ENCODE measurements around the gene RNASET2.
"Not testable (repeated sequence)": the region's sequence is repeated elsewhere in the genome, so short reads cannot be mapped to it uniquely, and the experiment has no call there.

The RNASET2 gene

DNA sequence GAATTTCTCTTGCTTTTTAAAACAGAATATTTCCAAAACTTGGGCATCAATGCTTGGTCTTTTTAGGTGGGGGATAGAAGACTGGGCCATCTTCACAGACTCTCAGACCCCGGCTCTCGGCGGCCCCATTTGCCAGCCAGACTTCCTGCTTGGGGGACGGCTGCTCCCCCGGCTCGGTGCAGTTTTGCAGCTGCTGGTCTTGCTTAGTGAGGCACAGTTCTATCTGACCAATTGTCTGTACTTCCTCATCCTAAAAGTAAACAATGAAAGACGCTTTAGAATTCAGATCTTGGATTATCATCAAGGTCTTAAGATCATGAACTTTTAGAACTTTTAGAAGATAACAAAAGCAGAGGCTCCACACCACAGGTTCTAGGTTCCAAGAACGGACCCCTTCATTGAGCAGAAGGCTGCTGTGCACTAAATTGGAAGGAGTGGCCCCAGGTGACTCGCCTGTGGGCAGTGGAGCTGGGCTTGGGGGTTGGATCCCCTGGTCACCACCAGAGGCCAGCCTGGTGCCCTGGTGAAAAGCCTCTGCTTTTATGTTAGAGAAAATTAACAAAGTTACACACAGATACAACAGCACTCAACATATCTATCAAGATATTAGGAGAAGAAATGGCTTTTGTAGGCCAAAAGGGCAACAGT is 26.7 kb downstream of the RNASET2 start:
- in situ Hi-C loops (cut with MboI; ENCODE audit: low sequenced_read_pairs), result no loop called here

DNA sequence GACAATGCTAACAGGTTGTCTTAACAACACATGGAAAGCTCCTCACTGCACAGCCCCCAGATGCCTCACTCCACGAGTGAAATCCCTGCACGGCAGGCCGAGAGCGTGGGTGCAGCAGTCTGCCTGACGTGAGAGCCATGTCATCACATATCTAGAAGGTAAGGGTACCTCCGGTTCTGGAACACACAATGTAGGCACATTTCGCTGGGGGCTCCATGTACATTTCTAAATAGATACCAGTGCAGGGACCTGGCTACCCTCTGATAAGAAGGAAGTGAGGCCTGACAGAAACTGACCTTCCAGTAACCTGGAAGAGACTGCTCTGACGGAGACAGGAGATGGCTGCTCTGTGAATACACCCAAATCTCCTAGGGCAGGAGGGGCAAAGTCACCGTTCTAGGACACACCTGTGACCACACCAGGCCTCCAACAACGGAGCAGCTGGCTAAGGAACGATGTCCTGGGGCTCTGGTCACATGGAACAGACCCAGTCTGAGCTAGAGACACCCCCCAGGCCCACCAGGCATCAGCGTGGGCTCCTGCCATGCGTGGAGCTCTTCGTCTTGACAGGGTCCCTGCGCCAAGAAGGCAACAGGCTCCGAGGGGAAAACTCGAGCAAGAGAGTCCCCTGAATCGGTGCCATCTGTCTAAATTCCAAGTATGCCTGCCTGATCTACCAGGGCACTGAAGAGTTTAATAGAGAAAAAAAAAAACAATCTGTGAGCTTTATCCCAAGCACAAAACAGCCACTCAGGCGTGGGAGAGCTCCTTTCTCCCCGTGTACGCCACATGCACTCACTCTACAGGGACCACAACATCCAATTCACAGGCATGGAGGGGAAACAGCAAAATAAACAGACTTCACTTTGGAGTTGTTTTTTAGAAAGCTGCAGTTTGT is 27.5 kb downstream of the RNASET2 start:
- in situ Hi-C loops (cut with MboI; ENCODE audit: low sequenced_read_pairs), result no loop called here

DNA sequence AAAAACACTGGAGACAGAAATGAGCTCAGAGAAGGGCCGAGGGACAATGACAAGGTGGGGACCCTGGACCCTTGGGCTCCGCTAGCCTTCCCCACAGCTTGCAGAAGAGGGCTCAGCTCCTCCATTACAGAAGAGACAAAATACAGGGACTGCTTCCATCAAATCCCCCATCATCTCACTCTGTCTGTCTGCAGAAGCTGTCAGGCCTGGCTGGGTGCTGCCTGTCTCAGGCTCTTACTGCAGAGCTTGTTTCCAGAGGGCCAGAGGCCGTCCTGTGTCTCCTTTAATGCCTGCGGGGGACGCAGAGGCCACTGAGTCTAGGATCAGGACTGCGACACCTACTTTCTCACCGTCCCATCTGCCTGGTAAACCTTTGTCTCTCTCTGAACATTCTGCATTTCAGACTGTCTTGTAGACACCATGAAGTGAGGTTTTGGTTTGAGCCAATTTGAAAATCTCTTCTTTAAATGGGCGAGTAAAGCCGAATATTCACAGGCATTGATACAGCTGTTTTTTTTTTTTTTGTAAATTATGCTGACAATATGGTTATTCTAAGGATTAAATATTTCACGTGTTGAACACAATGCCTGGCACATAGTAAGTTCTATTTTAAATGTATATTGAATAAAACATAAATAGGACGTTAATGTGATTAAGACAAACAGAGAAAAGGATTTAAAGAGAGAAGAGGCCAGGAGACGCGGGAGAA is 28.3 kb downstream of the RNASET2 start:
- in situ Hi-C loops (cut with MboI; ENCODE audit: low sequenced_read_pairs), result no loop called here

DNA sequence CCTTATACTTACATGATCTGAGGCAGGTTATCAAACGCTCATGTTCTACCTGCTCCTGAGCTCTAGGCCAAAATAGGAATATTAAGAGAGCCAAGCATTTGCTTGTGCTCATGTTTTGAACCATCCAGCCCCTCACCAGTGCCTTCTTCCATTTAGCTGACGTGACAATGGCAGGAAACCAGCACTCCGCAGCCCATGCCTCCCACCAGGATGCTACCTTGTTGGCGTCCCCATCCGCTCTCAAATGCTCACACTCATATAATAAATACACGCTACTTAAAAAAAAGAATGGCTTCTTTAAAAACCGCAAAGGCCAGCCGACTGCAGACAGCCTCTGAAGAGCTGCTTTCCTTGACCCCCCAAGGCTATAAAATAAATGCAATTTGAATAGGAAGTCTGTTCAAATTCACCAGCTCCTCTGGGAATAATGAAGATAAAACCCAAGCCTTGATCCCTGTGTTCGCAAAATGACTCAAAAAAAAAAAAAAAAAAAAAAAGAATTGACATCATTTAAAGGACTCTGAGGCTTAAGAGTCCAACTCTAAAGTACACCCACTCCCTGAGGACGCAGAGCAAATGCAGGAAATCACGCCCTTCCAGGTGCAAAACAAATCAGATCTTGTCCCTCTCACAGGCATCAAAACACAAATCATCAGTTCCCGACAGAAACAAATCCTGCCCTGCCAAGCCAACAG is 29.0 kb downstream of the RNASET2 start:
- in situ Hi-C loops (cut with MboI; ENCODE audit: low sequenced_read_pairs), result no loop called here

DNA sequence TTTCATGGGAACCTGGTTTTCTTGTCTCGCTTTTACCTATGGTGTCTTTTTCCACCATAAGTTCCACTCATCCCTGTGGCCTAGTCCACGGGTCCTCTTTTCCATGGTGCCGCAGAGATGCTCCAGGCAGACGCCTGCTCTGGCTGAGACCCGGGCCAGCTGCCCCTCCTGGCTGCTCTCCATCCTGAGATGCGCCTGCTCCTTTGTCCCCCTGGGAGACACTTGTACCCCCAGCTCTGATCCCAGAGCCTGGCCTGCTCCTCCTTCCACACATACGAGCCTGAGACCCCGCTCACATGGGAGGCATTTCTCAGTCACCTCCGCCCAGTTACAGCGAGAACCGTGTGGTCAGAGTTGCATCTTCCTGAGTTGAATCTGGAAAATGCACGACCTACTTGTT is 29.6 kb downstream of the RNASET2 start:
- in situ Hi-C loops (cut with MboI; ENCODE audit: low sequenced_read_pairs), result no loop called here

DNA sequence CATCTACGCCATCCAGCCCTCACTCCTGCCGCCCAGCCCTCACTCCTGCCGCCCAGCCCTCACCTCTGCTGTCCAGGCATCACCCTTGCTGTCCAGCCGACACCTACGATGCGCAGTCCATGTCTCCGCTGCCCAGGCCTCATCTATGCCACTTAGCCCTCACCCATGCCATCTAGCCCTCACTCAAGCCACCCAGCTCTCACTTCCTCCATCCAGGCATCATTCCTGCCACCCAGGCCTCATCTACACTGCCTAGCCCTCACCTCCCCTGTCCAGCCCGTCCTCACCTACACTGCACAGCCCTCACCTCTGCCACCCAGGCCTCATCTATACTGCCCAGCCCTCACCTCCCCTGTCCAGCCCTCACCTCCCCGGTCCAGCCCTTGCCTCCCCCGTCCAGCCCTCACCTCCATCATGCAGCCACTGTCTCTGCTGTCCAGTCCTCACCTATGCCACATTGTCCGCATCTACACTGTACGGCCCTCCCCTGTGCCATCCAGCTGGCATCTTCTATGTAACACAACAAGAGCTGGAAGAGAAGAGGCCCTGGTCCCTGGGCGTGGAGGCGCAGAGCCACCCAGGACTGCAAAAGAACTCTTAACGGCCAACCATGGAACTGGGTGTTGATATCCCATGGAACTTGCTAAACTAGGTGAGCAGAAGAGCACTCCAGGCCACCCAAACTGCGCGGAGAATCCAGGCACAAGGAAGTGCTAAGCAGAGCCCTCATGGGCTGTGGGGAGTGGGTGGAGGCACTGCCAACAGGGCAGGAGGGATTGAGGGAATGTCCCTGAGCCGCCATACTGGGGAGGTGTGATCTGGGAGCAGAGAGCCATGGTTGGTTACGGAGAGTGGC is 31.0 kb downstream of the RNASET2 start:
- in situ Hi-C loops (cut with MboI; ENCODE audit: low sequenced_read_pairs), result no loop called here

DNA sequence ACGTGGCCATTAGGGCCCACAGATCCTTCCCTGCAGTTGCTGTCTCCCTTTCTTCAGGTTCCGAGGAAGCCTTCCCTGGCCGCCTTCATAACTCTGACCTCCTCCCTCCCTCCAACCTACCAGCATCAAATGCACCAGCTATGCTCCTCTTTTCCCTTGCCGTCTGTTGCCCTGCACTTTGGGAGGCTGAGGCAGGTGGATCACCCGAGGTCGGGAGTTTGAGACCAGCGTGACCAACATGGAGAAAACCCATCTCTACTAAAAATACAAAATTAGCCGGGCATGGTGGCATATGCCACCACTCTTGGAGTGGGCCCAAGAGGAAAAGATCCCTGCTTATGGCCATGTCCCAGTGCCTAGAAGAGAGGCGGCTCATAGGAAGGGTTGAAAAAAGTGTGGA is 31.8 kb downstream of the RNASET2 start:
- in situ Hi-C loops (cut with MboI; ENCODE audit: low sequenced_read_pairs), result no loop called here

DNA sequence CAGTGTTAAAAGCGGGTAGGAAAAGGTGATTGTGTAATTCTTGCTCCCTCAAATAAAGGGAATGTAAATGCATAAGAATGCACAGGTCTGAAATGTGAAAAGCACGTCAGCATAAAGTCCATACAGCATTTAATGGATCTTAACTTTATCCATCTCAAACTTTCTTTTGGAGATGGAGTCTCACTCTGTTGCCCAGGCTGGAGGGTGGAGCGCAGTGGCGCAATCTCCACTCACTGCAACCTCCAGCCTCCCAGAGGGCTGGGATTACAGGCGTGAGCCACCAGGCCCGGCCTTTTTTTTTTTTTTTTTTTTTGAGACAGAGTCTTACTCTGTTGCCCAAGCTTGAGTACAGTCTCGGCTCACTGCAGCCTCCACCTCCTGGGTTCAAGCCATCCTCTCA is 33.4 kb downstream of the RNASET2 start:
- in situ Hi-C loops (cut with MboI; ENCODE audit: low sequenced_read_pairs), result no loop called here

DNA sequence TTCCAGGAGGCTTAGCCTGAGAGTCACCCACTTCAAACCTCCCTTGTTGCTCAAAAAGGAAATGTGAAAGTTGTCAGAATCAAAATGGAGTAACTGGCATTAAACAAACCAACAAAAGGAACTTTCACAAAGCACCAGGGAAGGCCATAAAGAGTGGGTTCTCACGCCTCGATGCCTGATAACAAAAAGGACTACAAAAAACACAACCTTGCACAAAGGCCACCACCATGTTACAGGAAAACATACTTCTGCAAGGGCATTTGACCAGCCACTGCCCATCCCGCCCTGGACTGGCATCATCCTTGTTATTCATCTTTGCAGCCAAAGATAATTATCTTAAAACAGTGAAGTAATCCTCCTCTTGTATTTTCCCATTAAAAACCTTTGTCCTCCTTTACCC is 34.8 kb downstream of the RNASET2 start:
- in situ Hi-C loops (cut with MboI; ENCODE audit: low sequenced_read_pairs), result no loop called here

DNA sequence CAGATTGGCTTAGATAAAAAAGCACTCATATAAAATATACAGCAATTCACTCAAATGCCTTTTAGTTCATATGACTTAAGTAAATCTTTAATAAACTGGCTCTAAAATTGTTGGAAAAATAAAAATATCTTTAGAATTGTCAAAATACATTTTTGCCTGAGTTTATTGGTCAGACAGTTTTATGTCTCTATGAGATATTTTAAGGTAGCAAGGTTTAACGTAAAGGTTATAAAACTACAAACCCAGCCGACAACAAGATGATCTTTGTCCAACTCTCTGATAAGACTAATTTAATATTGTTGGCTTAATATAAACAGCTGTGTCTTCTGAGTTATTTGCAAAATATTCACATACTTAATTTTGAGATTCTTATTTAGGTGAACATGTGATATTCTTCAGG is 39.5 kb downstream of the RNASET2 start:
- in situ Hi-C loops (cut with MboI; ENCODE audit: low sequenced_read_pairs), result no loop called here

DNA sequence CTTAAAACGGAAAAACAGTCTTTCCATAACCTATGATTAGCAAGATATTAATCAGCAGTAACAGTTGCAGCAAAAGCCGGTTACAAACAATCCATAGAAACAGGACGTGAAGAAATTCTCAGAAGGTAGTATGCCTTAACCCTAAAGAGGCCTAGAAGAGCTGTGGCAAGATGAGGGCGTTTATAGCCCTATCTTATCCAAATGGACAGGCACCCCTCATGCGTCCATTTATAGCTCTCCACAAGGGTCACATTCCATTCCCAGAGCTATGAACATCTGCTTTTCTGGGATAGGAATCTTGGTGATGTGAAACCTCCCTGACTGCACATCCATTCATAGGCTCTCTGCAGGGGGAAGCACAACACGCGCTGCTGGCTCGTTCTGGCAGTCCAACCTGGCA is 40.9 kb downstream of the RNASET2 start:
- in situ Hi-C loops (cut with MboI; ENCODE audit: low sequenced_read_pairs), result not testable (repeated sequence)

DNA sequence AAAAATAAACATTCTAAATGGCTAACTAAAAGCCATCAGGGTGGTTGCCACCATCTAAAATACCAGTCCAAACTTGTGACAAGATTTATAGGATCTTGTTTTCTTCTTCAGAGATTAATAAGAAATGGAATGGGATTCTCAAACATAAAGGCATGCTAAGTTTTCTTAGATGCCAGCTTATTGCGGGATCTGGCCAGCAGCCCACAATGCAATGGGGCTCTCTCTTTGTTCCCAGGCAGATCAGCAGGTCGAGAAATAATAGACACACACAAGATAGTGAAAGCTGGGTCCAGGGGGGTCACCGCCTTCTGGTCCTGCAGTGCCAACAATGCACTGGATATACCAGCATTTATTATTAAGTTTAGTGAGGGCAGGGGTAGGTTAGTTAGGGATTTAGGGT is 41.4 kb downstream of the RNASET2 start:
- in situ Hi-C loops (cut with MboI; ENCODE audit: low sequenced_read_pairs), result not testable (repeated sequence)

DNA sequence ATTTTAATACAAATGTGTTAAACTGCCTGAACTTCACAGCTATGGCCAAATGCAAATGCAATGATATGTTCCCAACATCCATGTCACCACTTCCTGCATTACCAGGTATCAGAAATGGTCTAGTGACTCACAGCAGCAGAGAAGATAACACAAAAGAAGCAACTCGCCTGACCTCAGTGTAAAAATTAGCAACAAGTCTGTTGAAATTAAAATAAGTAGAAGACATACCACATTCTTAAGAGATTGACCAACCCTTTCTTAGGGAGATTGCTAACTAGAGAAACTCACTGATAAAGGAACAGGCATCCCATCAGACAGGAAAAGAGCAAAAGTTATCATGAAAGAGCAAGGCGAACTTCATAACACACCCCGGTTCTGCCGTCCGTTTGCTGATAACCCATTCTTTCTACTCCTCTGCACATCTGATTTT is 45.1 kb downstream of the RNASET2 start:
- in situ Hi-C loops (cut with MboI; ENCODE audit: low sequenced_read_pairs), result no loop called here

DNA sequence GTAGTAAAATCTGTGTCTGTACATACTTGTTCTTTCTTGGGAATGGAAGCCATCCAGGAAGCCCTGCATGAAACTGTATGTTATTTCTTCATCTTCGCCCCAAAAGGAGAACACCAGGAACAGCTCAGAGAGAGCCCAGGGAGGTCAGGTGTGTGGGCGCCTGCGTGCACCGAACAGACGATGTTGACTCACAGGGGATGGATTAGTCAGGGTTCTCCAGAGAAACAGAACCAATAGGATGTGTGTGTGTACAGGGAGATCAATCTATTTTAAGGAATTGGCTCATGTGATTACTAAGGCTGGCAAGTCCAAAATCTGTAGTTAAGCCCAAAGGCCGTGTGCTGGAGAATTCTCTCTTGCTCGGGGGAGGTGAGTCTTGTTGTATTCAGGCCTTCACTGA is 45.7 kb downstream of the RNASET2 start:
- in situ Hi-C loops (cut with MboI; ENCODE audit: low sequenced_read_pairs), result no loop called here

DNA sequence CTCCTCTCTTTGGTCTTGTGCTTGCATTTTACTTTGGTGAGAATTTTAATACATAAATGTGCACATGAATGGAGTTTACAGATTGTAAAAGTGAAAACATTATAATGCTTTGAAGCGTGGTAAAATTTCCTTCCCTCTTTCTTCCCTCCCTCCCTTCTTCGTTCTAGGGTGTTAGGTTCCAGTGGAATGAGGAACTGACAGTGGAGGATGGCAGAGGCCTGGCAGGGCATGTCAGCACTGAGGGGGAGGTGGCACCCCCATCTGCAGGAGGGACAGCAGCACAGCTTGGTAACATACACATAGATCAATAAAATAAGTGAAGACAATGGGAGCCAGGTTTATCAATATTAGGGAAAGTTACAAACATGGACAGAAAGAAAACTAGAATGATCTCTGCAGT is 47.5 kb downstream of the RNASET2 start:
- in situ Hi-C loops (cut with MboI; ENCODE audit: low sequenced_read_pairs), result no loop called here

DNA sequence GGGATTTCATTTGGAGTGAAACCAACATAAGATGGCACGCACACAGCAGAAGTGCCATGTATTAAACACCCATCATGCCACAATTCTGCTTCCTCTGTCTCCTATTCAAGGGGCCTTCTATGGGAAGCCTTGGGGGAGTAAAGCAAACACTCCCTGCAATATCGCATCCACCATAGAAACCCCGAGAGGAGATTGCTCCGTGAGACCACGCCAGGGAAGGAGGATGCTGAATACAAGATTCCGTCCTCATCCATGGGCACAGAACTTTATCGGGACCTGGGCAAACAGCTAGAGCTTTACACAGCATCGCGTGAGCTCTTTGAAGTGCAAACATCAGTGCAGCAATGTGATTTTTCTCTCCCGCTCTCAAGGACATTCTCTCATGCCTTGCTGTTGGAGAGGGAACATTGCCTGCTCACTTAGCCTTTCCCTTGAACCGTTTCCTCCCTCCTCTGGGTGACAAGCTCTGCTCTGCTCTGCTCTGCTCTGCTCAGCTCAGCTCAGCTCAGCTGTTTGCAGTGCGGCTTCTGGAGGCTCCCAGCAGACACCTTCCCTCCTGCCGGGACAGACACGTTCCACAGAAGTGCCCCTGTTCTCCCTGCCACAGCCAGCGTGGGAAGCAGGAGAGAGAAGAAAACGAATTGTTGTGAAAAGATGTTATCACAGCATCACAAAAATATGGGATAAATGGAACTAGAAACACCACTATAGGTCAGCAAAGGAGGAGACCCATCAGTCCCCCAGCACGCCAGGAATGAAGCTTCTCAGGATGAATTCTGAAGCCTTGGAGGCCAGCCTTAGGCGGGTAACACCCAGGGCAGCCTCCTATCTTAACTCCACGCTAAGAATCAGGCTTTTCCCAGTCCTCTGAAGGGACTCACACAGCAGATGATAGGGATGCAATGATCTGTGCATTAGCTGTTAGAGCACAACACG is 48.2 kb downstream of the RNASET2 start:
- in situ Hi-C loops (cut with MboI; ENCODE audit: low sequenced_read_pairs), result no loop called here

DNA sequence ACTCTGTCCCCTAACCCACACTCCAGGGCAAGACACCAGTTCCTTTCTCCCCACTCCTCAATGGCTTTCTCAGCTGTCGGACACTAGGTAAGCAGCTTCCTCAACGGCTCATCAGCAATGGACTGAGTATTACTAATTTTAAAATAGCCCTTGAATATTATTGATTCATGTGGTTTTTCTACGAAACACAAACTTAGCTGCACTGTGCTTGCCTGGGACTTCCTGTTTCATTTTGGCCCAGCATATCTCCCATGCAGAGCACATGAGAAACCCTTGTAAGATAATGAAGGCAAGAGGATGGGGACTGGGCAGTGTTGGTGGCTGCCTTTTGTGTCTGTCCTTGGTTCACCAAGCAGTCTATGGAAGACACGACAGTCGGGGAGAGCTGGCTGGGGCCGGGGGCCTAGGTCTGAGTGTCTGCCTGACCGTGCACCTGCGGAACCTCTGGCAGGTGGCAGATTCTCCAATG is 48.9 kb downstream of the RNASET2 start:
- in situ Hi-C loops (cut with MboI; ENCODE audit: low sequenced_read_pairs), result no loop called here

DNA sequence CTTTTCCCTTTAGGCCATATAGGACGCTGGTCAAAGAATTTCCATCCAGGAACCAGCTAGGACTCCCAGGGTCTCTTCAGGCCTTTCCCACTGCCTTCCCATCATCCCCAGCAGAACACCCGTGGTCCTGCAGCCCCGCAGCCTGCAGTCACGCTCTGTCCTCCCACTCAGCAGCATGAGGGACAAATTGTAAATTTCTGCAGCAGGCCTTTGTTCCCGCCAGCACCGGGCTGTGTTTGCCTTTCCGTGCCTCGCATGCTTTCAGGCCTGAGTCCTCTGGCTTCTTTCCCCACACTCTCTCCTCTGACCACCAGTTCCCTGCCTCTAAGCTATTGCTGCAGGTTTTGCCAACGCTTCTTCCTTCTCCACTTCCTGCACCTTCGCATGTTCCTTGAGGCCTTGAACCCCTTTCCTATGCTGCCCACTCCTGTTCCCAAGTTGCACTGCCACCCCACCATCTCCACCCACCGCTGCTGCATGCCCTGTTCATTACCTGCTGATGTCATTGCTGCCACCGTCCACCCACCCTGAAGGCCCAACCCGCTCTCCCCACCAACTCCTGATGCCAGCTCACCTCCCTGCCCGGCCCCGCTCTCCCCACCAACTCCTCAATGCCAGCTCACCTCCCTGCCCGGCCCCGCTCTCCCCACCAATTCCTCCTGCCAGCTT is 49.8 kb downstream of the RNASET2 start:
- in situ Hi-C loops (cut with MboI; ENCODE audit: low sequenced_read_pairs), result no loop called here

All from HL-60/S4 treated with phorbol 12-myristate 13-acetate at 8.2 ng/mL for 4 days and 3 days (cell line).